Smooth muscle cell (in vitro differentiated cells): ENCODE results near the gene PACS1. TPM values are rescaled to one million over a fixed set of nuclear protein-coding genes. Genes with fewer than 3 reads are reported as not detected.
"Not testable (repeated sequence)": the region's sequence is repeated elsewhere in the genome, so short reads cannot be mapped to it uniquely, and the experiment has no call there.

Source experiments
- DNase-seq: peaks from one replicate; lab custom pipeline; 2025; ENCODE audit not compliant: unreplicated experiment; lab: John Stamatoyannopoulos, UW
- H2AFZ ChIP-seq: fragments of 200-600 bp; sonication (generic); 2 replicates; pipeline ENCODE4 v1.6.0; 2016; ENCODE audit warnings: antibody characterized with exemption, low read depth, mild to moderate bottlenecking
- H3F3A ChIP-seq: fragments of 200-600 bp; sonication (generic); 2 replicates; pipeline ENCODE4 v1.6.0; 2017; ENCODE audit warnings: antibody characterized with exemption, low read depth
- H3K27ac ChIP-seq: fragments of 200-600 bp; sonication (generic); 2 replicates; pipeline ENCODE4 v1.5.1; 2016; ENCODE audit warnings: low read depth, mild to moderate bottlenecking
- H3K27me3 ChIP-seq: fragments of 200-600 bp; sonication (generic); 2 replicates; pipeline ENCODE4 v1.6.1; 2016; ENCODE audit warnings: low read depth, mild to moderate bottlenecking
- H3K36me3 ChIP-seq: fragments of 200-600 bp; sonication (generic); 2 replicates; pipeline ENCODE4 v1.5.1; 2016; ENCODE audit warnings: low read depth
- H3K4me1 ChIP-seq: fragments of 200-600 bp; sonication (generic); 2 replicates; pipeline ENCODE4 v1.5.1; 2016; ENCODE audit warnings: low read depth
- H3K4me2 ChIP-seq: fragments of 200-600 bp; sonication (generic); 2 replicates; pipeline ENCODE4 v1.6.0; 2016; ENCODE audit warnings: mild to moderate bottlenecking
- H3K4me3 ChIP-seq: fragments of 200-600 bp; sonication (generic); 2 replicates; pipeline ENCODE4 v1.5.1; 2016; ENCODE audit warnings: mild to moderate bottlenecking
- H3K79me2 ChIP-seq: fragments of 200-600 bp; sonication (generic); 2 replicates; pipeline ENCODE4 v1.6.0; 2016; ENCODE audit warnings: low read depth, mild to moderate bottlenecking
- H3K9ac ChIP-seq: fragments of 200-600 bp; sonication (generic); 2 replicates; pipeline ENCODE4 v1.6.0; 2016; ENCODE audit warnings: low read depth
- H3K9me3 ChIP-seq: fragments of 200-600 bp; sonication (generic); replicated peaks from 2 replicates; pipeline ENCODE4 v1.5.1; 2016; ENCODE audit warnings: low read depth
- H4K20me1 ChIP-seq: fragments of 200-600 bp; sonication (generic); 2 replicates; pipeline ENCODE4 v1.6.0; 2016; ENCODE audit warnings: low read depth
- WGBS: methylation state at CpG from one replicate; pipeline ENCODE4 v1.1.7; 2016; ENCODE audit warnings: low lambda C conversion rate; 5-methylcytosine and 5-hydroxymethylcytosine counted together
- polyA plus RNA-seq: library from polyadenylated mRNA; unstranded; fragments of >200 nt; fragmentation: Nextera tagmentation; extraction: Ambion mirVana; gene quantifications from 2 replicates; pipeline ENCODE4 v1.2.1, GENCODE V29; 2016
- total RNA-seq: library from RNA; depleted of rRNA; stranded (reverse); fragments of >200 nt; gene quantifications from 2 replicates; pipeline ENCODE4 v1.2.3, GENCODE V29; 2014
- TF ChIP-seq, protein P1 (sequence below): fragments of 200-600 bp; sonication (generic); IDR thresholded peaks from 2 replicates; pipeline ENCODE4 v1.5.1; 2017; ENCODE audit warnings: borderline replicate concordance, mild to moderate bottlenecking, antibody characterized with exemption; ENCODE audit not compliant: insufficient read depth, poor library complexity, severe bottlenecking

PACS1 gene
- total and polyA plus RNA-seq, 2 experiments from 2014 or later: 87.6 to 140 TPM

DNA sequence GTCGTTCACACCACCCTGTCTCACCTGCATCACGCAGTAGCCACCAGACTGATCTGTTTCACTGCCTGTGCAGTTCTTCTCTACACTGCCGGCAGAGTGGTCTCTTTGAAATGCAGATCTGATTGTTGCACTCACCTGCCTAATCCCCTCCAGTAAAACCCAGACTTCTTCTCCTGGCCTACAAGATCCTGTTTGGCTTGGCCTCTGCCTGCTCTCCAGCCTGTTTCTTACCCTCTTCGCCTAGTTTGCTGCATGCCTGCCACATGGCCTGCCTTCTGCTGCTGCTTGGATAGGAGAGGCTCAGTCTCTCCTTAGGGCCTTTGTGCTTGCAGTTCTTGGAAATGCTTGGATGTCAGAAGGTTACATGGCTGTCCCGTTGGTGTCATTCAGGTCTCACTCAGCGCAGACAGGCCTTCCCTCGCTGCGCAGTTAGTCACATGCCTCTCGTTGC lies 42.0 kb downstream of the PACS1 start:
- H3F3A ChIP-seq: peaks cover 32% of the 10 kb centered on the region
- H3K4me2 ChIP-seq: peak overlapping the region; percentile 72
- no peaks in the 10 kb centered on the region for H3K36me3 ChIP-seq
- peaks cover 40% of the 10 kb centered on the region for H3K4me1 ChIP-seq
- H3K4me3 ChIP-seq: no peak overlapping the region
- H3K27ac ChIP-seq: peak overlapping the region; percentile 93
- H2AFZ ChIP-seq: no peak overlapping the region
- H3K27me3 ChIP-seq: no peaks in the 10 kb centered on the region
- H3K9ac ChIP-seq: peak overlapping the region; percentile 76
- DNase-seq: no peak
- H4K20me1 ChIP-seq: no peaks in the 10 kb centered on the region
- TF ChIP-seq, protein P1, sequence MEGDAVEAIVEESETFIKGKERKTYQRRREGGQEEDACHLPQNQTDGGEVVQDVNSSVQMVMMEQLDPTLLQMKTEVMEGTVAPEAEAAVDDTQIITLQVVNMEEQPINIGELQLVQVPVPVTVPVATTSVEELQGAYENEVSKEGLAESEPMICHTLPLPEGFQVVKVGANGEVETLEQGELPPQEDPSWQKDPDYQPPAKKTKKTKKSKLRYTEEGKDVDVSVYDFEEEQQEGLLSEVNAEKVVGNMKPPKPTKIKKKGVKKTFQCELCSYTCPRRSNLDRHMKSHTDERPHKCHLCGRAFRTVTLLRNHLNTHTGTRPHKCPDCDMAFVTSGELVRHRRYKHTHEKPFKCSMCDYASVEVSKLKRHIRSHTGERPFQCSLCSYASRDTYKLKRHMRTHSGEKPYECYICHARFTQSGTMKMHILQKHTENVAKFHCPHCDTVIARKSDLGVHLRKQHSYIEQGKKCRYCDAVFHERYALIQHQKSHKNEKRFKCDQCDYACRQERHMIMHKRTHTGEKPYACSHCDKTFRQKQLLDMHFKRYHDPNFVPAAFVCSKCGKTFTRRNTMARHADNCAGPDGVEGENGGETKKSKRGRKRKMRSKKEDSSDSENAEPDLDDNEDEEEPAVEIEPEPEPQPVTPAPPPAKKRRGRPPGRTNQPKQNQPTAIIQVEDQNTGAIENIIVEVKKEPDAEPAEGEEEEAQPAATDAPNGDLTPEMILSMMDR: no peak
- 73% methylated on average over 9 of the region's 9 CpGs for WGBS
- H3K79me2 ChIP-seq: peaks cover 90% of the 10 kb centered on the region
- no peaks in the 10 kb centered on the region for H3K9me3 ChIP-seq

DNA sequence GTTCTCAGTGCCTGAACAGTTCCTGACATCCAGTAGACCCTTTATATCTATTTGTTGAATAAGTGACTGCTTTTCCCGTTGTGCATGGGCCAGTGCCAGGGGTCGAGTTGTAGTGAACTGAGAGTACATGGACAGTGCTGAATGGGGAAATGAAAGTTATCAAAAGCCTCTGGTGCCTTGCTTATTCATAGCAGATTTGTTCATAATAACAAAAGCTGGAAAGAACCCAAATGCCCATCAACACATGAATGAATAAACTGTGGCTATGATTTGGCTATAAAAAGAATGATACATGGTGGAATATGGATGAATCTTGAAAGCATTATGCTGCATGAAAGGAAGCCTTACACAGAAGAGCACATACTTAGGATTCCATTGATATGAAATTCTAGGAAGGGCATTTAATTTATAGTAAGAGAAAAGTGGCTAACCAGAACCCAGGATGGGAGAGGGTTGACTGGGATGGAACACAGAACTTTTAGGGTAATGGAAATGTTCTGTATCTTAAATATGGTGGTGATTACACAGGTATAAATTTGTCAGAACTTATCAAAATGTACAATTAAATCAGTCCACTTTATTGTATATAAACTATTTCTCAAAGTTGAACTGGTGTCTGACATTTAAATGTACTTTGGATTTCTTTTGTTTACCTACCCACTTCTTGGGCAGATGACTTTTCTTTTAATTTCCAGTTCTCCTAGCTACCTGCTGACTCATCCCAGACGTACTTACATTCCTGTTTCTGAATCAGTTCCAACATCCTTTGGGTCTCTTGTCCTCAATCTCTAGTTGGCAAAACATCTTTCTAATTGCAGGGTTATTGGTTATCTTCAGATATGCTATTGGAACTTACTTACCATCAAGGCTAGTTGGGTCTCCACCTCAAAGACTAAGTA lies 42.8 kb downstream of the PACS1 start:
- H3K9ac ChIP-seq: peak overlapping the region; percentile 76
- no peaks in the 10 kb centered on the region for H4K20me1 ChIP-seq
- peak overlapping the region; percentile 93 for H3K27ac ChIP-seq
- peaks cover 41% of the 10 kb centered on the region for H3K4me1 ChIP-seq
- H3K27me3 ChIP-seq: no peaks in the 10 kb centered on the region
- H3K79me2 ChIP-seq: peaks cover 90% of the 10 kb centered on the region
- DNase-seq: no peak
- TF ChIP-seq, protein P1: no peak
- no peak overlapping the region for H2AFZ ChIP-seq
- H3K4me2 ChIP-seq: peak overlapping the region; percentile 72
- H3K9me3 ChIP-seq: no peaks in the 10 kb centered on the region
- no peaks in the 10 kb centered on the region for H3K36me3 ChIP-seq
- peaks cover 34% of the 10 kb centered on the region for H3F3A ChIP-seq
- WGBS: 39% methylated on average over 3 of the region's 3 CpGs
- H3K4me3 ChIP-seq: no peak overlapping the region

DNA sequence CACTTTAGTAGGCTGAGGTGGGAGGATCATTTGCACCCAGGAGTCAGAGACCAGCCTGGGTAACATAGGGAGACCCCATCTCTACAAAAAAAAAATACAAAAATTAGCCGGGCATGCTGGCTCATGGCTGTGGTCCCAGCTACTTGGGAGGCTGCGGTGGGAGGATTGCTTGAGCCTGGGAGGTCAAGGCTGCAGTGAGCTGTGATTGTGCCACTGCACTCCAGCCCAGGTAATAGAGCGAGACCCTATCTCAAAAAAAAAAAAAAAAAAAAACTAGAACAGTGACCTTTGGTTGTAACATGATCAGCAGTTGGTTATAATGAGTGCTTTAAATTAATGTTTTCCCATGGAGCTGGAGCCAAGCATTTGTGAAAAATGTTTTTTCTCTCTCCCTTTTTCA lies 44.9 kb downstream of the PACS1 start:
- peaks cover 61% of the 10 kb centered on the region for H3K4me1 ChIP-seq
- DNase-seq: not testable (repeated sequence)

GRCh38 chr11:66115638-66116301 lies 45.7 kb downstream of the PACS1 start:
- peaks cover 69% of the 10 kb centered on the region for H3K4me1 ChIP-seq

More for the DNA sequence above, 44.9 kb downstream of the PACS1 start:
- not testable (repeated sequence) for H3K9me3 ChIP-seq, H2AFZ ChIP-seq, H3K4me3 ChIP-seq, H3K36me3 ChIP-seq, H3K27me3 ChIP-seq, H4K20me1 ChIP-seq
- 95% methylated on average over 2 of the region's 3 CpGs for WGBS
- Histone ChIP-seq H3K79me2 (peaks cover 75% of the 10 kb centered on the region), H3K4me2 (peak overlapping the region; percentile 75), H3K27ac (peak overlapping the region; percentile 93), H3K9ac (peak overlapping the region; percentile 29), H3F3A (peaks cover 48% of the 10 kb centered on the region)

More at GRCh38 chr11:66115638-66116301, 45.7 kb downstream of the PACS1 start:
- Histone ChIP-seq H3K27me3 (no peaks in the 10 kb centered on the region), H2AFZ (no peak overlapping the region), H3K36me3 (no peaks in the 10 kb centered on the region), H3K9ac (peak overlapping the region; percentile 25), H3K4me2 (peak overlapping the region; percentile 75), H4K20me1 (no peaks in the 10 kb centered on the region), H3K27ac (peak overlapping the region; percentile 93), H3K9me3 (no peaks in the 10 kb centered on the region), H3F3A (peaks cover 56% of the 10 kb centered on the region), H3K79me2 (peaks cover 67% of the 10 kb centered on the region), H3K4me3 (peak overlapping the region; percentile 29)
- TF ChIP-seq, protein P1: no peak
- DNase-seq: no peak
- whole genome bisulfite sequencing: 20% methylated on average over 8 of the region's 8 CpGs
